ENCODE data around the gene ERG28. TPM values are rescaled to one million over a fixed set of nuclear protein-coding genes. Genes with fewer than 3 reads are reported as not detected.

ERG28 gene
- total and polyA plus RNA-seq, 2 donors (not counting 3 experiments of a cell fraction or from before 2014, with no cell fraction given): 31.9 to 46.0 TPM

- Histone ChIP-seq H3K79me2 (ENCODE audit: control insufficient read depth, insufficient read depth, low read length) (no peaks in the 10 kb centered on the region), H4K20me1 (replicated peaks; ENCODE audit: control insufficient read depth, extremely low read depth, insufficient read depth, low read length) (no peaks in the 10 kb centered on the region), H3K36me3 (ENCODE audit: control insufficient read depth in 2 of 2, extremely low read depth in 1 of 2, insufficient read depth in 2 of 2, low read length in 2 of 2) (peaks cover 13 to 21% of the 10 kb centered on the region in 2 experiments), H3K4me1 (ENCODE audit: control insufficient read depth, extremely low read depth, insufficient read depth, low read length) (no peaks in the 10 kb centered on the region), H3K27ac (ENCODE audit: insufficient read depth, low read depth, low read length) (no peak overlapping the region), H3K27me3 (ENCODE audit: control insufficient read depth in 2 of 2, insufficient read depth in 2 of 2, low read length in 2 of 2) (no peaks in the 10 kb centered on the region), H3K4me3 (replicated peaks in 1 of 3; ENCODE audit: insufficient read depth in 1 of 3, low read depth in 1 of 3, low read length in 3 of 3) (no peak overlapping the region), H3K9me3 (replicated peaks; ENCODE audit: control insufficient read depth, insufficient read depth, low read length) (no peaks in the 10 kb centered on the region), H3K9ac (replicated peaks; ENCODE audit: extremely low read depth, insufficient read depth, low read length) (no peak overlapping the region), H3K4me2 (ENCODE audit: insufficient read depth, low read length) (no peak overlapping the region), H3K9me1 (replicated peaks; ENCODE audit: control insufficient read depth, extremely low read depth, insufficient read depth, low read length) (no peaks in the 10 kb centered on the region), H2AFZ (ENCODE audit: low read depth, low read length) (no peak overlapping the region)
- ChIA-PET CTCF (interaction anchor here (0.7 kb wide), 1 partner anchor 9 kb away, joined by 3 read pairs; no protein-coding TSS in a partner anchor), POLR2A (no interaction called here)
- dilution Hi-C loops (cut with MboI; ENCODE audit: extremely low pct_ligation_motif_present, low sequenced_read_pairs) (loop anchor here (25.0 kb wide), 1 partner anchor 287 kb away; the partner anchor contains the start of genes IFT43 and TGFB3), intact Hi-C loops (cut with micrococcal nuclease) (loop anchor here (5.0 kb wide), 1 partner anchor 588 kb away; no protein-coding TSS in a partner anchor)
- no peak for DNase-seq (ENCODE audit: low read depth, low spot score)
- FAIRE-seq: no peak
- TF ChIP-seq CTCF (IDR thresholded peaks at IDR 0.05; ENCODE audit: extremely low read depth in 1 of 2, insufficient read depth in 1 of 2, low read depth in 1 of 2, low read length in 2 of 2) (no peak), POLR2AphosphoS5 (IDR thresholded peaks at IDR 0.05; ENCODE audit: insufficient read depth, low read depth, low read length) (no peak)
- BruUV-seq (replicated peaks): no TSS peak
Observed at GRCh38 chr14:75700295-75700694, 39.6 kb upstream of the ERG28 start.

- BruUV-seq (replicated peaks): no TSS peak
- no peak overlapping the region for H3K9ac ChIP-seq (replicated peaks; ENCODE audit: extremely low read depth, insufficient read depth, low read length)
- H3K4me2 ChIP-seq (ENCODE audit: insufficient read depth, low read length): no peak overlapping the region
- no peak overlapping the region for H2AFZ ChIP-seq (ENCODE audit: low read depth, low read length)
- no peaks in the 10 kb centered on the region for H3K4me1 ChIP-seq (ENCODE audit: control insufficient read depth, extremely low read depth, insufficient read depth, low read length)
- dilution Hi-C loops (cut with MboI; ENCODE audit: extremely low pct_ligation_motif_present, low sequenced_read_pairs) (no loop called here), intact Hi-C loops (cut with micrococcal nuclease) (no loop called here)
- H3K79me2 ChIP-seq (ENCODE audit: control insufficient read depth, insufficient read depth, low read length): no peaks in the 10 kb centered on the region
- H3K9me1 ChIP-seq (replicated peaks; ENCODE audit: control insufficient read depth, extremely low read depth, insufficient read depth, low read length): no peaks in the 10 kb centered on the region
- CTCF ChIA-PET: interaction anchor here (1.2 to 2.7 kb wide), 2 partner anchors 10 to 283 kb away, joined by 4 to 20 read pairs; no protein-coding TSS in a partner anchor
- POLR2A ChIA-PET: no interaction called here
- H3K27ac ChIP-seq (ENCODE audit: insufficient read depth, low read depth, low read length): no peak overlapping the region
- H4K20me1 ChIP-seq (replicated peaks; ENCODE audit: control insufficient read depth, extremely low read depth, insufficient read depth, low read length): no peaks in the 10 kb centered on the region
- FAIRE-seq: no peak
- TF ChIP-seq JUN (IDR thresholded peaks at IDR 0.05; ENCODE audit: borderline replicate concordance, insufficient read depth, insufficient read length, low read depth): no peak
- TF ChIP-seq POLR2AphosphoS5 (IDR thresholded peaks at IDR 0.05; ENCODE audit: insufficient read depth, low read depth, low read length): no peak
- TF ChIP-seq MYC (IDR thresholded peaks at IDR 0.05; ENCODE audit: low read depth, low read length): no peak
- TF ChIP-seq MAX (IDR thresholded peaks at IDR 0.05; ENCODE audit: insufficient read depth, insufficient read length): no peak
- no peak for TF ChIP-seq CTCF (IDR thresholded peaks at IDR 0.05; ENCODE audit: extremely low read depth in 1 of 2, insufficient read depth in 1 of 2, low read depth in 1 of 2, low read length in 2 of 2)
- no peak for TF ChIP-seq FOS (IDR thresholded peaks at IDR 0.05; ENCODE audit: borderline replicate concordance, insufficient read depth, low read length)
- no peak for TF ChIP-seq EZH2 (IDR thresholded peaks at IDR 0.05; ENCODE audit: borderline replicate concordance, low read depth, low read length, severe bottlenecking)
- no peak for TF ChIP-seq POLR2A (IDR thresholded peaks at IDR 0.05; ENCODE audit: low read depth, low read length)
- TF ChIP-seq GATA2 (IDR thresholded peaks at IDR 0.05; ENCODE audit: insufficient read depth, insufficient read length, low read depth, low read length): no peak
- no peaks in the 10 kb centered on the region for H3K9me3 ChIP-seq (replicated peaks; ENCODE audit: control insufficient read depth, insufficient read depth, low read length)
- H3K36me3 ChIP-seq (ENCODE audit: control insufficient read depth in 2 of 2, extremely low read depth in 1 of 2, insufficient read depth in 2 of 2, low read length in 2 of 2): peaks cover 13 to 19% of the 10 kb centered on the region in 2 experiments
- H3K4me3 ChIP-seq (replicated peaks in 1 of 3; ENCODE audit: insufficient read depth in 1 of 3, low read depth in 1 of 3, low read length in 3 of 3): no peak overlapping the region
- no peaks in the 10 kb centered on the region for H3K27me3 ChIP-seq (ENCODE audit: control insufficient read depth in 2 of 2, insufficient read depth in 2 of 2, low read length in 2 of 2)
- no peak for DNase-seq (ENCODE audit: low read depth, low spot score)
Observed at GRCh38 chr14:75699331-75699730, 38.7 kb upstream of the ERG28 start.
